Measurements from ENCODE around the gene ATP5PB.

Gene ATP5PB

DNA sequence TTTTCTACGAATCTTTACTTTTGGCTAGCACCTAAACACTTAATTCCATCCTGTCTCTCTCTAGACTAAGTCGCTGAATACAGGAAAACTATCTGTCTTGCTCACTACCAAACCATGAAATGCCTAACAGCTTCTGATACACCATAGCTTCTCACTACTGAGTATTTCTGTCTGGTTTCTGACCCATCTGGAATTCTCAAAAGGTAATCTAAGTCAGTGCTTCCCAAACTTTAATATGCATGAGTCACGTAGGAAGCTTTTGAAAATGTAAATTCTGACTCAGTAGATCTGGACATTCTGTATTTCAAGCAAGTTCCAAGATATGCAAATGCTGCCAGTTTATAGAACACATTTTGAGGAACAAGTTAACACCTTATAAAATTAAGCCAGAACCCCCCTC, 12.5 kb upstream of the ATP5PB start:
- no peak overlapping the region for H3K27ac ChIP-seq
- TF ChIP-seq, protein P1, sequence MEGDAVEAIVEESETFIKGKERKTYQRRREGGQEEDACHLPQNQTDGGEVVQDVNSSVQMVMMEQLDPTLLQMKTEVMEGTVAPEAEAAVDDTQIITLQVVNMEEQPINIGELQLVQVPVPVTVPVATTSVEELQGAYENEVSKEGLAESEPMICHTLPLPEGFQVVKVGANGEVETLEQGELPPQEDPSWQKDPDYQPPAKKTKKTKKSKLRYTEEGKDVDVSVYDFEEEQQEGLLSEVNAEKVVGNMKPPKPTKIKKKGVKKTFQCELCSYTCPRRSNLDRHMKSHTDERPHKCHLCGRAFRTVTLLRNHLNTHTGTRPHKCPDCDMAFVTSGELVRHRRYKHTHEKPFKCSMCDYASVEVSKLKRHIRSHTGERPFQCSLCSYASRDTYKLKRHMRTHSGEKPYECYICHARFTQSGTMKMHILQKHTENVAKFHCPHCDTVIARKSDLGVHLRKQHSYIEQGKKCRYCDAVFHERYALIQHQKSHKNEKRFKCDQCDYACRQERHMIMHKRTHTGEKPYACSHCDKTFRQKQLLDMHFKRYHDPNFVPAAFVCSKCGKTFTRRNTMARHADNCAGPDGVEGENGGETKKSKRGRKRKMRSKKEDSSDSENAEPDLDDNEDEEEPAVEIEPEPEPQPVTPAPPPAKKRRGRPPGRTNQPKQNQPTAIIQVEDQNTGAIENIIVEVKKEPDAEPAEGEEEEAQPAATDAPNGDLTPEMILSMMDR (conservative IDR thresholded peaks at IDR 0.05), result no peak

DNA sequence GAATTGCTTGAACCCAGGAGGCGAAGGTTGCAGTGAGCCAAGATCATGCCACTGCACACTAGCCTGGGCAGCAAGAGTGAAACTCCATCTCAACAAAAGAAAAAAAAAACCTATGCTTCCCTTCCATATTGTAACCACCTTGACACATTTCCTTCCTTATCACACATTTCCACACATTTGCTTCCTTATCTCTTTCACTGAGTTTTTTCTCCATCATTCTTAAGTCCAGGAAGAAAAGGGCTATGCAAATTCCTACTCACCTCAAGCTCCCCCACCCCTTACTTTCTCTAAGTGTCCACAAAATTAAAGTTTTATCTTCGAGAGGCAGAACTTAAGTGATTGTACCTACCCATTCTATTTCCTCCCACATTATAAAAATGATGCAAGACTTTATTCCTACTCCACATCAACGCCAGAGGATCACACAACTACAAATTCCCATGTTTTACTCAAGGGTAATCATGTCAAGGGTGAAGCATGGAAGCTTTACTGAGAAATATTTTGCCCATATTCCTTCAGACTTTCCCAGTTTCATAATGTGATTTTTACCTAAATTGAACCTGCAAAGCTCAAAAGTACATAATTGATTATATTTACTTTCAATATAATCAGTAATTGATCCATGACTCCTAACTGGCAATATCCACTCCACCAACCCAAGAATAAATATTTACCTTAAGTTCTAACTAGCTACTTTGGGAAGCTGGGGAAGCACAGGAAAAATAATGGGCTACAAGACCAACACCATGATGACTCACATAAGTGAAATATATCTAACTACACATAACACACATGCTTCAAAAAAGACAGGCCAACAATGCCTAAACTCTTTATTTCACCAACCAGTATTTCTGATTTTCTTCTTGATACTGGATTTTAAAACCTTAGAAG, 9.6 kb upstream of the ATP5PB start:
- TF ChIP-seq, protein P1 (conservative IDR thresholded peaks at IDR 0.05), result no peak
- no peak overlapping the region for H3K27ac ChIP-seq

DNA sequence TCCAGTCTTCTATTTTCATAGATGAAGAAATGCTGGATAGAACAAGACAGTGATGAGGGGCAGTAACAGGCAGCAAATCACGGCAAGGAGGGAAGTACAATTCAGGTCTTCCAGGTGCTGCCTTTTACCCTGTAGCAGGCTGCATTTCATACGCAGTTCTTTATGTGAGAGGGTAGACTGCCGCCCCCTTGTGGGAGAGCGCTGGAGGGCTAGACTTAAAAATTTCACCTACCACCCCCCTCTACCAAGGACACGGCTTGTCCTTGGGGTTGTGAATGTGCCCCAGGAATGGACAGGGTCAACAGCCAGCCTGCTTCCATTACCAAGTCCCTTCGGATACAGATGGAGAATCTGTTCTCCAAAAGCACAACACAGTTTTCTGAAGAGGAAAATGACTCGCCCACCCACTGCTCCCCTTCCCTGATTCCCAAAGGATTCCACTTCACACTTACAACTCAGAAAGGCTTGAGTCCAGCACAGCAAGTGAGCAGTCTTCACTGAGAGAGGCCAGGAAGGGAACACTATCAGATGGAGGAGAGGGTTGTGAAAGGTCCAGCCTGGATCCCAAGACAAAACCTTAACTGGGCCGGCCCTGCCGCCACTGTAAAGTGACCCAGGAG, 7.6 kb upstream of the ATP5PB start:
- TF ChIP-seq, protein P1 (conservative IDR thresholded peaks at IDR 0.05), result peak; percentile 85
- H3K27ac ChIP-seq, result no peak overlapping the region

DNA sequence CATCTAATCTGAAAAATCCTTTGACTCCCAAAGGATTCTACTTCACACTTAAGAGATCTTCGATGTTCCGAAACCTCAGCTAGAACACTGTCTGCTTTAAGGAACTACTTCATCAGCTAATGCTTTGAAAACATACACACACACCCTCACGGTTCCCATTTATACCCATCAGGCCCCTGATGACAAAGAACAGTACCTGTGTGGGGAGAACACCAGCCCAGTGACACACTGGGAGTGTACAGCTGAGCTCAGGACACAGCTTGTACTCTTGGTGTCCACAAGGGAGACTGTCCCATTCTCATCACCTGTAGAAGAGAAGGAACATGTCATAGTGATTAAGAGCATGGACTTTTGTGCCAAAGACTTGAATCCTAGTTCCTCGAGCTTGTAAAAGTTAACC, 6.8 kb upstream of the ATP5PB start:
- TF ChIP-seq, protein P1 (conservative IDR thresholded peaks at IDR 0.05), result no peak
- no peak overlapping the region for H3K27ac ChIP-seq

DNA sequence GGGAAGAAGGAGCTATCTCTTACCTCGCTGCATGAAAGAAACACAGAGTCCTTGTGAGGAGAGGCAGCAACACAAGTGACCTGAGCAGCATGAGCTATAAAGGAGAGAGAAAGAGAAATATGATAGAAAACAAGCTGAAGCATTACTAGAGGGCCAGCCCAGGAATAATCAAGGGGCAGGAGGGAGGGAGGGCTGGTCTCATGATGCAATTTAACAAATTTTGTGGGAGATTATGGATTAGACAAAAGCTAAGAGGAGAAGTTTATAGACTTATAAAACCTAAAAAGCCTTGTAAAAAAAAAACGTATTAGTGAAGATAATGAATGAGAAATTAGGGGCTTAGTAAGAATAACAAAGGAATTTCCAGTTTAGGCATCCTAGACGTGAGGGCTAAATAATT, 5.2 kb upstream of the ATP5PB start:
- TF ChIP-seq, protein P1 (conservative IDR thresholded peaks at IDR 0.05), result no peak
- H3K27ac ChIP-seq, result no peak overlapping the region

DNA sequence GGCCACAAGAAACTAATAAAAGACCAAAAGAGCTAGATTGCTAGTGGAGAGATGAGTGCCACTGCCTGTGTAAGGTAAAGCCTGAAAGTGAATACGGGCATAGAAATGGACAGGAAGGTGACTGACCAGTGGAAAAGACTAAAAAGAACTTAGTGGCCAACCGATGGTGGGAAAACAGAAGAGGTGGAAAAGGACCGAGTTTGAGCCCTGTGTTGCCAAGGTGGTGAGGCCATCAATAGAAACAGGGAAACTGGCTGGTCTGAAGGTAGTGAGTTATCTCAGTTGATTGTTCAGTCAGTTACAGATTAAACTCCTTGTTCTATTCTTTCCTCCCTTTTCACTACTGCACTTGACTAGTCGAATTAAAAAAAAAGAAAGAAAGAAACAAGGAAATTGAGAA, 2.7 kb upstream of the ATP5PB start:
- TF ChIP-seq, protein P1 (conservative IDR thresholded peaks at IDR 0.05), result no peak
- H3K27ac ChIP-seq, result peak overlapping the region; percentile 90

DNA sequence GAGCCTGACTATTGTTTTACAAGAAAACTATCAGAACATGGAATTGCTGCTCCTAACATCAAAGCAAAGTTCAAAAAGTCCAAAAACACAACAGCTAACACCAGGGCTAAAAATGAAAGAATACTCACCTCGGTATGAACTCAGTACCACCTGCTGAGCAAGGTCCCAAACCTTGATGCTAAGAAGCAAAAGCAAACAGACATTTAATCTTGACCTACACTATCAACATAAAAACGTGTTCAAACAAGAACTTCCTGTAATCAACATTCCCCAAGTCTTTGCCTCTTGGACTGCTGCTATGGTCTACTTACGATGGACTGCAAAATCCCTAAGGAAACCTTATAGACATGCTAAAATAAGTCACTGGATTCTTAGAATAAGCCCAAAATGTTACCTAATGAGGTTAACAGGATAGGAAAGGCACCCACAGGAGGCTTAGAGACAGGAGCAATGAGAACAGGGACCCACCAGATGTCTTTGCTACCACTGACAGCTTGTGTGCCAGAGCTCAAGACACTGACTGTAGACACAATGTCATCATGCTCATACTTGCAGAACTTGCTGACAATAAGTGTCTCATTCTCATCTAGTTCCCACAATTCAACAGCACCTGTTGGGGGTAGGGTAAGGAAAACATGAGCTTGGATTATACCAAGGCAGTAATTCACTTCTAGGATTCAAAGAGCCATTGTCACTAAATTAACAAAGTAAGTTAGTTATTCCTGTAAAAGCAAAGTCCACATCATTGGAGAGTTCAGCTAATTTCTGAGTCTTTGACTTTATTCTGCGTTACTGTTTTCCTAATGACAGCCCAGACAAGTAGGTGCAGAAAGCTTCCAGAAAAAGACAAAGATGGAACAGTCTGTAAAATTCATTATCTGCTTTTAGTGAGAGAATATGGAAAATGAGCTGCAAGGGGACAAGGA, 2.0 kb upstream of the ATP5PB start:
- TF ChIP-seq, protein P1 (conservative IDR thresholded peaks at IDR 0.05), result no peak
- peak overlapping the region; percentile 90 for H3K27ac ChIP-seq
